Adipocyte (in vitro differentiated cells): Measurements from ENCODE around the gene CCR9.

Experiments
- DNase-seq: peaks from one replicate; pipeline ENCODE4 v3.0.0-alpha.2; 2015; ENCODE audit warnings: low read depth
- H3K27me3 ChIP-seq: replicated peaks from 2 replicates; pipeline ENCODE4 v1.7.0; 2013; ENCODE audit warnings: mild to moderate bottlenecking, low read length, moderate library complexity; ENCODE audit not compliant: control insufficient read depth, insufficient read depth
- H3K36me3 ChIP-seq: 2 replicates; pipeline ENCODE4 v1.7.0; 2013; ENCODE audit warnings: low read length, mild to moderate bottlenecking, moderate library complexity; ENCODE audit not compliant: control insufficient read depth, insufficient read depth, severe bottlenecking
- H3K4me1 ChIP-seq: 2 replicates; pipeline ENCODE4 v1.7.0; 2013; ENCODE audit warnings: mild to moderate bottlenecking, low read length, moderate library complexity; ENCODE audit not compliant: control insufficient read depth, insufficient read depth
- H3K4me3 ChIP-seq: 2 replicates; pipeline ENCODE4 v1.7.0; 2013; ENCODE audit warnings: mild to moderate bottlenecking, low read length, moderate library complexity
- H3K9ac ChIP-seq: 2 replicates; pipeline ENCODE4 v1.7.0; 2013; ENCODE audit warnings: mild to moderate bottlenecking, low read length, moderate library complexity
- H3K9me3 ChIP-seq: 2 replicates; pipeline ENCODE4 v1.7.0; 2013; ENCODE audit warnings: mild to moderate bottlenecking, low read length, moderate library complexity; ENCODE audit not compliant: control insufficient read depth

The CCR9 gene

DNA sequence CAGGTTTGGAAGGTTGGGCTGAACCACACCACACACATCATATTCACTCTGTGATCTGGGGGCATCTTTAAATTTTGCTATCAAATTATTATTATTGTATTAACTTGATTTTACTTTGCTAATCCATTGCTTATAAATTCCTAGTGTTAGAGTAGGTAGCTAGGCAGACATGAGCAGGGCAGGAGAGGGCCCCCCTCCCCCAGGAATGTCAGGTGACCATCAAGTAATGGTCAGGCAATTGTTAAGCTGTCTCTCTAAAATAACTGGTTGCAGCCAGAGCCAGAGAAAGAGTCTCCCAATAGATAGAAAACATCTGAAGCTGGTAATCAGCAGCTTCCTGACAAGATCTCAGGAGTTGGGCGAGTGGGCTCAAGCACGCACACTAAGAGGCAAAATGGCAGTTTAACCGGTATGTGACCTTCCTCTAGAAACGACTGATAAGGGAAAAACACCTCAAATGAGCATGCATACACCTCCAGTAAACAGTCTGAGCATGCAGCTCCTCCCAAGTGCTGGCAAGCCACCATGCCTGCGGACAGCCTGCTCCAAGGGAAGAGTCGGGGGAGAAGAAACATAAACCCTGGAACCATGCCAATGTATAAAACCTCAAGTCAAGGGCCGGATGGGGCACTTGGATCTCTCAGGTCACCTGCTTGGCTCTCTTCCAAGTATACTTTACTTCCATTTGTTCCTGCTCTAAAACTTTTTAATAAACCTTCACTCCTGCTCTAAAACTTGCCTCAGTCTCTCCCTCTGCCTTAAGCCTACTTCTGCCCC lies 53.8 kb downstream of the CCR9 start:
- Histone ChIP-seq H3K4me3 (no peak overlapping the region), H3K9me3 (no peaks in the 10 kb centered on the region), H3K9ac (no peak overlapping the region), H3K4me1 (peaks cover 5% of the 10 kb centered on the region), H3K36me3 (peaks cover 28% of the 10 kb centered on the region), H3K27me3 (no peaks in the 10 kb centered on the region)
- DNase-seq, result no peak

DNA sequence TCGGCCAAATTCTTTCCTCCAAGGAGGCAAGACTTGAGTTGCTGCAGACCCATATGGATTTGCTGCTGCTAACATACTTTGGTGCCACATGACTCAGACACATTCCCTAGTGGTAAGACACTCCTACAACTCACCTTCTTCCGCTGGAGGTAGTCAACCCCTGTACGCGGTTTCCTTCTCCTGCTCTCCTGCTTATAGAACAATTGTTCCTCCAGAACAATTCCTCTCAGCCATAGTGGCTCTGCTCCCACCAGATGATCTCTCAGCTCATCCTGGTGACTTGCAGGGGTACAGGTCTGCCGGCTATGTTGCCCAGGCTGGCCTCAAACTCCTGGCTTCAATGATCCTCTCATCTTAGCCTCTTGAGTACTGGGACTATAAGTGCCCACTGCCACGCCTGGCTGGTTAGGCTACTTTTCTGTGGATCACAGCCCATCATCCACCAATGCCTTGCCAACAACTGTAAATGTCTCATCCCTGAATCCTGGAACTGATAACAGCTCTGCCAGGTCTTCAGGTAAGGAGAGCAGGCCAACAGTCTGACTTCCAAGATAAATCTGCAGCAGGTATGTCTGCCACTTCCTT lies 54.5 kb downstream of the CCR9 start:
- no peak for DNase-seq
- no peak overlapping the region for H3K4me3 ChIP-seq
- peaks cover 23% of the 10 kb centered on the region for H3K36me3 ChIP-seq
- no peak overlapping the region for H3K9ac ChIP-seq
- no peaks in the 10 kb centered on the region for H3K27me3 ChIP-seq
- H3K9me3 ChIP-seq, result no peaks in the 10 kb centered on the region
- H3K4me1 ChIP-seq, result peaks cover 5% of the 10 kb centered on the region

DNA sequence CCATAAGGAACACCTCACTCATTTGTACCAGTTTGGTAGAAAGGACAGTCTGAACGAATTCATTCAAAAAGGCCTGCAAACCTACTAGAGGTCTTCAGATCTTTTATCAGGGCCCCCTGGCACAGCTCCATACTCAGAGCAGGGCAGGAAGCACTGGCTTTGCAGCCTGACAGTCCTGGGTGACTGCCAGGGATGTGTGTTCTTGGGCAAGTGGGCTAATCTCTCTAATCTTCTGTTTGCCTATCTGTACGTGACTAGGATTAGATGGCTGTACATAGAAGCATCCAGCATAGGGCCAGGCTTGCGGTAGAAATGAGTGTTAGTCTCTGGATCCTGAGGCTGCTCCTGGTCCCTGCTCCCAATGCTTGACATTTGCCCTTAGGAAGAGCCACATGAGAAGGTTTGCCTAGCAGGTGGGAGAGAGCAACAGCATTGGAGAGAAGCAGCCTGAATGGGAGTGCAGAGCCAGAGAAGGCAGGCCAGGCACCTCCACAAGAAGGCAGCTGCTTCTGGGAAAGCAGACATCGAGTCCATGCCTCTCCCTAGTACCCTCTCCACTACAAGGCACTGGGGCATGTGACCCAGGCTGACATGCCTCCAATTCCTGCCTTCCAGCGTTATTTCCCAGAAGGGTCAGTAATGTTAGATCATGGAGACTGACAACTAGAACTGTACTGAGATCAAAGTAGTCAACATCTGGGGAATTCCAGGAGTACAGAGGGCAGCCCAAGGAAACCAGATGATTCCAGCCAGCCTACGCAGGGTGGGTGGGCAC lies 55.9 kb downstream of the CCR9 start:
- no peaks in the 10 kb centered on the region for H3K27me3 ChIP-seq
- peaks cover 5% of the 10 kb centered on the region for H3K4me1 ChIP-seq
- H3K9ac ChIP-seq, result no peak overlapping the region
- peaks cover 25% of the 10 kb centered on the region for H3K36me3 ChIP-seq
- no peak overlapping the region for H3K4me3 ChIP-seq
- DNase-seq, result no peak
- H3K9me3 ChIP-seq, result no peaks in the 10 kb centered on the region

DNA sequence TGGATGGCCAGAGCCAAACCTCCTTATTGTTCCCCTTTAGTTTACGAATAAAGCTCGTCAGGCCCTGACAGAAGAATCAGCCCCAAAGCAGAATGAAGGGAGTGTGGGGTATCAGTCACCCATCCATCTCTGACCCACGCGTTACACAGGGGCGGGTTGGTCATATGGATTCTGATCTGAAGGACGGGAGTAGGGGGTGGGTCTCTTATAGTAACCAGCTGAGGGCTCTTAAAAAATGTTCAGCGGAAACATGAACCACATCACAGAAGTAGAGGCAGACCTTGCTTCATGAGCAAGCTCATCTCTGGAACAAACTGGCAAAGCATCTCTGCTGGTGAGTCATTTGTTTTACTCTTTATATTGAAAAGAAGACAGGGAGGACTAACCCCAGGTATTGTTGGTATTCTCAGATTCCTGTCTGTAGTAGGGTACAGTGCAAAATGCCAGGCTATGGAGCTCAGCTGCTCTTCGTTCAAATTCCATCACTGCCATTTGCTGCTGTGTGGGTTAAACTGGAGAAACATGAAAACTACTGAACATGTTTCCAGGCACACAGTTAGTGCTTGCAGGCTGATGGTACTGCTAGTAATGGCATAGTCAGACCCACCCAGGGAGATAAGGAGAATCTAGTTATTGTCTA lies 57.0 kb downstream of the CCR9 start, which contains the start of gene CXCR6:
Gene CXCR6, plus strand, starts transcription at position 258 of the 640 bp plus-strand sequence. CDS start 3,018 bp downstream, outside the sequence.
- Histone ChIP-seq H3K4me1 (peaks cover 7% of the 10 kb centered on the region), H3K9ac (no peak within 1 kb of the TSS), H3K9me3 (no peaks in the 10 kb centered on the region), H3K27me3 (no peaks in the 10 kb centered on the region), H3K4me3 (no peak within 1 kb of the TSS), H3K36me3 (peaks cover 31% of the 10 kb centered on the region)
- peak; percentile 19 for DNase-seq

DNA sequence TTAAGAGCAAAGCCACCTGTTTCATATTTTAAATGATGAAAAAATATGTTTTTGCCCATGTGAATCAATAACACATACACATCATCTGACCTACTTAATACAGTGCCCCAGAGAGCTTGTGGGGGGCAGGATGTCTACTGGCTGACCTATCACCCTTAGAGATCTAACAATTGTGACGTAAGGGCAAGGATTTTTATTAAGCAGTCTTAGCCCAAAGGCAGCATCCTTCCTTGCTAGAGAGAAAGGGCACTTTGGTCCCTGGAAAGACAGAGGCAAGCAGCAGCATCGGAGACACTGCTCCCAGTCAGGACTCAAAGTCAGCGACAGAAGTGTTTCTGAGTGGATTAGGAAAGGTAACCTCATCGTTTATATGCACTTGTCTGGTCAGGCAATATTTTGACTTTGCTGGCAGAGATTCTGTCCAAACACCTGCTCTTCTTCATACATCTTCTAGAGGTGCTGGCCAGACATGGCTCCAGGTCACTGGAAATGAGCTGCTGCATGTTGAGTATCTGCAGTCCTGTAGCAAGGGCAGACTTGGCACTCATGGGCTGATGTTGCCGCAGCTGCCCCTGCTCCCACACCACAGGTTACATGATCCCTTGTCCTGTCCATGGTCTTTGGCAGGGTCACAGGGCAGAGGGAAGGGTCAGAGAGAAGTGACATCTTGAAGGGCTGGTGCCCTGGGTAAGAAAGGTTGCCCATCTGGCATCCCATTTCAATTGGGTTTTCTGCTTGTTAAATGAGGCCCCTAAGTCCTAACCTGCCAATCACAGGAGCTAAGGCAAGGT lies 58.7 kb downstream of the CCR9 start:
- Histone ChIP-seq H3K9me3 (no peaks in the 10 kb centered on the region), H3K4me3 (no peak overlapping the region), H3K4me1 (peaks cover 3% of the 10 kb centered on the region), H3K9ac (no peak overlapping the region), H3K27me3 (no peaks in the 10 kb centered on the region), H3K36me3 (peaks cover 47% of the 10 kb centered on the region)
- no peak for DNase-seq

DNA sequence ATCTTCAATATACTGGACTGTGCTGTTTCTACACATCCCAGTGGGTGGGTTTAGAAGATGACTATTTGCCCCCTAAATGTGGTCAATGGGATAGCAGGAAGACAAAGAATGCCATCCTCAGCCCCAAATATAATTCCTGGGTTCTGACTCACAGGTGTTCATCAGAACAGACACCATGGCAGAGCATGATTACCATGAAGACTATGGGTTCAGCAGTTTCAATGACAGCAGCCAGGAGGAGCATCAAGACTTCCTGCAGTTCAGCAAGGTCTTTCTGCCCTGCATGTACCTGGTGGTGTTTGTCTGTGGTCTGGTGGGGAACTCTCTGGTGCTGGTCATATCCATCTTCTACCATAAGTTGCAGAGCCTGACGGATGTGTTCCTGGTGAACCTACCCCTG lies 60.0 kb downstream of the CCR9 start:
- DNase-seq, result no peak
- Histone ChIP-seq H3K36me3 (peaks cover 58% of the 10 kb centered on the region), H3K27me3 (no peaks in the 10 kb centered on the region), H3K9ac (no peak overlapping the region), H3K4me1 (peaks cover 3% of the 10 kb centered on the region), H3K4me3 (no peak overlapping the region), H3K9me3 (no peaks in the 10 kb centered on the region)

DNA sequence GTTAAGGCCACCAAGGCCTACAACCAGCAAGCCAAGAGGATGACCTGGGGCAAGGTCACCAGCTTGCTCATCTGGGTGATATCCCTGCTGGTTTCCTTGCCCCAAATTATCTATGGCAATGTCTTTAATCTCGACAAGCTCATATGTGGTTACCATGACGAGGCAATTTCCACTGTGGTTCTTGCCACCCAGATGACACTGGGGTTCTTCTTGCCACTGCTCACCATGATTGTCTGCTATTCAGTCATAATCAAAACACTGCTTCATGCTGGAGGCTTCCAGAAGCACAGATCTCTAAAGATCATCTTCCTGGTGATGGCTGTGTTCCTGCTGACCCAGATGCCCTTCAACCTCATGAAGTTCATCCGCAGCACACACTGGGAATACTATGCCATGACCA lies 60.5 kb downstream of the CCR9 start:
- H3K27me3 ChIP-seq, result no peaks in the 10 kb centered on the region
- peaks cover 64% of the 10 kb centered on the region for H3K36me3 ChIP-seq
- H3K4me3 ChIP-seq, result no peak overlapping the region
- no peaks in the 10 kb centered on the region for H3K9me3 ChIP-seq
- no peak for DNase-seq
- no peak overlapping the region for H3K9ac ChIP-seq
- H3K4me1 ChIP-seq, result peaks cover 3% of the 10 kb centered on the region

DNA sequence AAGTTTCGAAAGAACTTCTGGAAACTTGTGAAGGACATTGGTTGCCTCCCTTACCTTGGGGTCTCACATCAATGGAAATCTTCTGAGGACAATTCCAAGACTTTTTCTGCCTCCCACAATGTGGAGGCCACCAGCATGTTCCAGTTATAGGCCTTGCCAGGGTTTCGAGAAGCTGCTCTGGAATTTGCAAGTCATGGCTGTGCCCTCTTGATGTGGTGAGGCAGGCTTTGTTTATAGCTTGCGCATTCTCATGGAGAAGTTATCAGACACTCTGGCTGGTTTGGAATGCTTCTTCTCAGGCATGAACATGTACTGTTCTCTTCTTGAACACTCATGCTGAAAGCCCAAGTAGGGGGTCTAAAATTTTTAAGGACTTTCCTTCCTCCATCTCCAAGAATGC lies 61.0 kb downstream of the CCR9 start:
- no peaks in the 10 kb centered on the region for H3K9me3 ChIP-seq
- no peak overlapping the region for H3K9ac ChIP-seq
- H3K27me3 ChIP-seq, result no peaks in the 10 kb centered on the region
- H3K4me3 ChIP-seq, result no peak overlapping the region
- peaks cover 3% of the 10 kb centered on the region for H3K4me1 ChIP-seq
- DNase-seq, result peak; percentile 31
- H3K36me3 ChIP-seq, result peaks cover 67% of the 10 kb centered on the region

DNA sequence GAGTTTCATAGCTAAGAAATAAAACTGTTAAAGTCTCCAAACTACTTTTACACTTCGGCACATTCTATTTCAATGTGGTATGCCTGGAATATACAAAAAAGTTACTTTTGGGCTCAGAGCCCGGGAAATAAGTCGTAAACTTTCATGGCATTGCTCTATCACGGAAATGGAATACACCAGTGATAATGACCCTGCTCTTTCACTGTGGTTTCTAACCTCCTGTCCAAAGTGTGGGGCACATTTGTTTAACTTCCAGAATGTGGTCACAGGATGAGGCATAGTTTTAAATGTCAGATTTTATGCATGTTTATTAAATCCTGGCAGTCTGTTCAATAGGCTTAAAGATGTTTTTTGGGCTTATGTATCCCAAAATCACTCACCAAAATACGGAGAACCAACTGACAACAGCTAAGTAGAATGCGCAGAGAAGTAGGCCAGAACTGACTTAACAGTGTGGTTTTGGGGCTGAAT lies 62.0 kb downstream of the CCR9 start:
- H3K36me3 ChIP-seq, result peaks cover 77% of the 10 kb centered on the region
- H3K9me3 ChIP-seq, result no peaks in the 10 kb centered on the region
- no peak overlapping the region for H3K9ac ChIP-seq
- no peaks in the 10 kb centered on the region for H3K27me3 ChIP-seq
- H3K4me1 ChIP-seq, result peaks cover 6% of the 10 kb centered on the region
- no peak overlapping the region for H3K4me3 ChIP-seq
- DNase-seq, result peak; percentile 79

DNA sequence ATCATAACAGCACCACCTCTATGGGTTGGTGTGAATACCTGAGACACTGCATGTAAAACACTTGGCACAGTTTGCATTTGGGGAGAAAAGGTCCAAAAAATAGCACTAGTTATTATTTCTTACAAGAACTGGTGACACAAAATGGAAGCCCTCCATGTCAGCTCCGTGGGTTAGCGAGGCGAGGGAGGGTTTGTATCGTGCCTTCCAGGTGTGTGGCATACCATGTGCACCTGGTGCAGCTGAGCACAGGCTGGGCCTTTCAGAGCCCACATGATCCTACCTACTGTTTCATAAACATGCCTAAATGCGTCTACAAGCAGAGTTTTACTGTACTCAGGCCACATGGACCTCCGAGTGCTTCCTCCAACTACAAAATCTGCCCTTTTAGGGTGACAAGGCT lies 62.5 kb downstream of the CCR9 start:
- no peak for DNase-seq
- H3K4me3 ChIP-seq, result no peak overlapping the region
- peaks cover 6% of the 10 kb centered on the region for H3K4me1 ChIP-seq
- H3K27me3 ChIP-seq, result no peaks in the 10 kb centered on the region
- no peaks in the 10 kb centered on the region for H3K9me3 ChIP-seq
- H3K36me3 ChIP-seq, result peaks cover 82% of the 10 kb centered on the region
- H3K9ac ChIP-seq, result no peak overlapping the region
